ENCODE data around the gene ALDH1A1.

Gene ALDH1A1

DNA sequence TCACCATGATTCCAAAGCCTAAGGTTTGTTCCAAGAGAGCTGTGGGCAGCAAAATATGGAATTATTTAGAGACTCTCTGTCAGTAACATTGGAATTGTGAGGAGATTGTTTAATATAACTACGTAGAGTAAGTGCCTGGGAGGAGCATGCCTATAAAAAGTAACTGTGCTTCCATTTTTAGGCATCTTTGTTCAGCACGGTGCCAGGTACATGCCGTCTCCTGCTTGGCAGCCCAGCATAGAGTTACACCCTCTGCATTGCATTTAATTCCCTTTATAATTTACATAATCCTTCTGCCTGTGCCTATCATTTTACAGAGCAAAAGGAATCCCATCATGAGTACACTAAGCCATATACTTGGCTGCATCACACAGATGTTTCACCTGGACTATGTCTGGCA lies 32.1 kb upstream of the ALDH1A1 start:
- ChIA-PET POLR2A (no interaction called here), CTCF (no interaction called here)
- TF ChIP-seq ELF4 (IDR thresholded peaks at IDR 0.05) (no peak), L3MBTL2 (conservative IDR thresholded peaks at IDR 0.05) (no peak), TARDBP (IDR thresholded peaks at IDR 0.05) (no peak)
- DNase-seq (ENCODE audit: extremely low spot score) = no peak

- DNase-seq (ENCODE audit: extremely low spot score) = no peak
- POLR2A ChIA-PET = no interaction called here
- no peak for TF ChIP-seq PKNOX1 (IDR thresholded peaks at IDR 0.05)
- CTCF ChIA-PET = no interaction called here
These were observed 31.5 kb upstream of the ALDH1A1 start for GRCh38 chr9:72984226-72984947.

GRCh38 chr9:72983512-72984225 lies 30.8 kb upstream of the ALDH1A1 start:
- CTCF ChIA-PET = no interaction called here
- DNase-seq (ENCODE audit: extremely low spot score) = no peak
- TF ChIP-seq LEF1 (IDR thresholded peaks at IDR 0.05; ENCODE audit: borderline replicate concordance) (no peak), SP1 (IDR thresholded peaks at IDR 0.05) (no peak), SUZ12 (IDR thresholded peaks at IDR 0.05) (no peak), L3MBTL2 (conservative IDR thresholded peaks at IDR 0.05) (no peak), ARNT (IDR thresholded peaks at IDR 0.05) (no peak), CTBP1 (IDR thresholded peaks at IDR 0.05; ENCODE audit: borderline replicate concordance) (no peak), HDGF (IDR thresholded peaks at IDR 0.05; ENCODE audit: borderline replicate concordance) (no peak), PKNOX1 (IDR thresholded peaks at IDR 0.05) (no peak), FOXM1 (IDR thresholded peaks at IDR 0.05; ENCODE audit: borderline replicate concordance) (no peak), TARDBP (IDR thresholded peaks at IDR 0.05) (no peak), ELF4 (IDR thresholded peaks at IDR 0.05) (no peak), NFRKB (IDR thresholded peaks at IDR 0.05) (no peak), ZNF384 (IDR thresholded peaks at IDR 0.05) (no peak), FOXA1 (IDR thresholded peaks at IDR 0.05) (no peak), FOXK2 (IDR thresholded peaks at IDR 0.05) (no peak), BHLHE40 (IDR thresholded peaks at IDR 0.05; ENCODE audit: borderline replicate concordance) (no peak)
- POLR2A ChIA-PET = no interaction called here

DNA sequence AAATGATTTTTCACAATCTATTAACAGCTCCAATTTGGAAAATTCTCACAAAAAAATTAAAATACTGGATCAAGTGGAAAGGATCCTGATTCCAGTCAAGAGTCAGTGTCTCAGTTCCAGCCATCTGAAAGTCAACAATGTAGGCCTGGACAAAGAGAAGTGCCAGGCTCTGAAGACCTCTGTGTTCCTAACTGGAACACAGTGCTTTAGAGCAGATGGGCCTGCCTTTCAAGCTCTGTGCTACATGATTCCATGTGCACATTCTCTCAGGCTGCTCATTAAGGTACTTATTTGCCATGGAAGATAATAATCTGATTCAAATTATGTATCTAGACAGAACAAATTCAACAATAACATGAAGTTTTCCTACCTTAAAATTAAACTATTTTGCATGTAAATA lies 30.2 kb upstream of the ALDH1A1 start:
- ChIA-PET POLR2A (no interaction called here), CTCF (no interaction called here)
- DNase-seq (ENCODE audit: extremely low spot score) = no peak
- TF ChIP-seq L3MBTL2 (conservative IDR thresholded peaks at IDR 0.05) = no peak
- TF ChIP-seq SUZ12 (IDR thresholded peaks at IDR 0.05) = no peak
- TF ChIP-seq FOXA1 (IDR thresholded peaks at IDR 0.05) = no peak
- no peak for TF ChIP-seq PKNOX1 (IDR thresholded peaks at IDR 0.05)
- no peak for TF ChIP-seq SP1 (IDR thresholded peaks at IDR 0.05)
- TF ChIP-seq FOXK2 (IDR thresholded peaks at IDR 0.05) = no peak

GRCh38 chr9:72982146-72982799 lies 29.4 kb upstream of the ALDH1A1 start:
- DNase-seq (ENCODE audit: extremely low spot score) = no peak
- POLR2A ChIA-PET = no interaction called here
- no peak for TF ChIP-seq FOXA1 (IDR thresholded peaks at IDR 0.05)
- TF ChIP-seq SUZ12 (IDR thresholded peaks at IDR 0.05) = no peak
- TF ChIP-seq FOXM1 (IDR thresholded peaks at IDR 0.05; ENCODE audit: borderline replicate concordance) = no peak
- TF ChIP-seq L3MBTL2 (conservative IDR thresholded peaks at IDR 0.05) = no peak
- no peak for TF ChIP-seq PKNOX1 (IDR thresholded peaks at IDR 0.05)
- TF ChIP-seq CTBP1 (IDR thresholded peaks at IDR 0.05; ENCODE audit: borderline replicate concordance) = no peak
- TF ChIP-seq HDGF (IDR thresholded peaks at IDR 0.05; ENCODE audit: borderline replicate concordance) = no peak
- TF ChIP-seq ELF4 (IDR thresholded peaks at IDR 0.05) = no peak
- CTCF ChIA-PET = no interaction called here

DNA sequence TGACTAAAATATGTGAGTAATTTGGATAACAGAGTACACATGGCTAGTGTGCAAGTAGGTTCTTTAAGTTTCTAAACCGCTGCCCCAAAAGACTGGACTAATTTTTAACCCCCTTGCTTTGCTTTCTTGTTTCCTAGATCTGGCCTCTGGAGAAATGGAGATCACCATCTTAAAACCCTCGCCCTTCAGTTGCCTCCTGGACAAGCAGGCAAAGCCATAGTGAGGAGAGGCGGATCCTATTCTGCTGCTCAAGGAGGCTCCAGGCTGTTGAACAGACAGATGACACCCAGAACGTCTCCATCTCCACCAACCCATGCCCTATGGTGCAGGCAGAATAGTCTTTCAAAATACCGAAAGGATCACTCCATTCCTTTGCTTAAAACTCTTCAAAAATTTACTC lies 28.6 kb upstream of the ALDH1A1 start:
- POLR2A ChIA-PET = no interaction called here
- CTCF ChIA-PET = no interaction called here
- no peak for TF ChIP-seq ARNT (IDR thresholded peaks at IDR 0.05)
- no peak for TF ChIP-seq TARDBP (IDR thresholded peaks at IDR 0.05)
- TF ChIP-seq L3MBTL2 (conservative IDR thresholded peaks at IDR 0.05) = no peak
- TF ChIP-seq FOXA1 (IDR thresholded peaks at IDR 0.05) = no peak
- no peak for TF ChIP-seq ZNF384 (IDR thresholded peaks at IDR 0.05)
- no peak for TF ChIP-seq SUZ12 (IDR thresholded peaks at IDR 0.05)
- no peak for TF ChIP-seq FOXK2 (IDR thresholded peaks at IDR 0.05)
- TF ChIP-seq CTBP1 (IDR thresholded peaks at IDR 0.05; ENCODE audit: borderline replicate concordance) = no peak
- TF ChIP-seq SP1 (IDR thresholded peaks at IDR 0.05) = no peak
- no peak for TF ChIP-seq LEF1 (IDR thresholded peaks at IDR 0.05; ENCODE audit: borderline replicate concordance)
- TF ChIP-seq NFRKB (IDR thresholded peaks at IDR 0.05) = no peak
- TF ChIP-seq HDGF (IDR thresholded peaks at IDR 0.05; ENCODE audit: borderline replicate concordance) = no peak
- no peak for TF ChIP-seq ELF4 (IDR thresholded peaks at IDR 0.05)
- DNase-seq (ENCODE audit: extremely low spot score) = no peak
